GM19035 (cell line): ENCODE data around the gene A2ML1.
"Not testable (repeated sequence)": the region's sequence is repeated elsewhere in the genome, so short reads cannot be mapped to it uniquely, and the experiment has no call there.

Experiments
- ATAC-seq: cut with Tn5 transposase; IDR thresholded peaks from one replicate; pipeline ENCODE4 v1.9.1; 2021; ENCODE audit not compliant: unreplicated experiment

The A2ML1 gene

GRCh38 chr12:8816448-8817050 is 5.9 kb upstream of the A2ML1 start:
- no peak for ATAC-seq

GRCh38 chr12:8817856-8818255 is 4.6 kb upstream of the A2ML1 start:
- no peak for ATAC-seq

- no peak for ATAC-seq
Measured at GRCh38 chr12:8818526-8818925, 3.9 kb upstream of the A2ML1 start.

- ATAC-seq, result no peak
Measured at GRCh38 chr12:8819666-8819980, 2.8 kb upstream of the A2ML1 start.

GRCh38 chr12:8820676-8821407 is 1.6 kb upstream of the A2ML1 start:
- not testable (repeated sequence) for ATAC-seq

GRCh38 chr12:8821591-8821990 is 830 bp upstream of the A2ML1 start:
- ATAC-seq, result no peak

GRCh38 chr12:8823565-8824300 is 1.3 kb downstream of the A2ML1 start:
- no peak for ATAC-seq

GRCh38 chr12:8827551-8828256 is 5.3 kb downstream of the A2ML1 start:
- ATAC-seq, result no peak

GRCh38 chr12:8828257-8829124 is 6.1 kb downstream of the A2ML1 start:
- no peak for ATAC-seq

- no peak for ATAC-seq
Measured at GRCh38 chr12:8829125-8829518, 6.7 kb downstream of the A2ML1 start.

GRCh38 chr12:8829621-8830020 is 7.2 kb downstream of the A2ML1 start:
- ATAC-seq, result no peak

- ATAC-seq, result no peak
Measured at GRCh38 chr12:8831116-8831515, 8.7 kb downstream of the A2ML1 start.

- no peak for ATAC-seq
Measured at GRCh38 chr12:8832500-8832899, 10.1 kb downstream of the A2ML1 start.

GRCh38 chr12:8834230-8834629 is 11.8 kb downstream of the A2ML1 start:
- ATAC-seq, result no peak

GRCh38 chr12:8837291-8837690 is 14.9 kb downstream of the A2ML1 start:
- no peak for ATAC-seq

- no peak for ATAC-seq
Measured at GRCh38 chr12:8840321-8840720, 17.9 kb downstream of the A2ML1 start.

- ATAC-seq, result no peak
Measured at GRCh38 chr12:8840938-8841633, 18.7 kb downstream of the A2ML1 start.

- ATAC-seq, result no peak
Measured at GRCh38 chr12:8841778-8842177, 19.4 kb downstream of the A2ML1 start.

- no peak for ATAC-seq
Measured at GRCh38 chr12:8844665-8845064, 22.2 kb downstream of the A2ML1 start.

GRCh38 chr12:8846305-8846704 is 23.9 kb downstream of the A2ML1 start:
- no peak for ATAC-seq
